Myocyte (in vitro differentiated cells): ENCODE results near the gene SERINC5. TPM values are rescaled to one million over a fixed set of nuclear protein-coding genes. Genes with fewer than 3 reads are reported as not detected.
"Not testable (repeated sequence)": the region's sequence is repeated elsewhere in the genome, so short reads cannot be mapped to it uniquely, and the experiment has no call there.

Source experiments
- DNase-seq: peaks from one replicate; pipeline ENCODE4 v3.0.0-alpha.2; 2012; ENCODE audit warnings: low read depth
- total RNA-seq: library from RNA; depleted of rRNA; stranded (reverse); fragments of >200 nt; gene quantifications from 2 replicates; pipeline ENCODE4 v1.2.3, GENCODE V29; 2014

The SERINC5 gene
- total RNA-seq, 1 donor from 2014 or later: 23.7 TPM

DNA sequence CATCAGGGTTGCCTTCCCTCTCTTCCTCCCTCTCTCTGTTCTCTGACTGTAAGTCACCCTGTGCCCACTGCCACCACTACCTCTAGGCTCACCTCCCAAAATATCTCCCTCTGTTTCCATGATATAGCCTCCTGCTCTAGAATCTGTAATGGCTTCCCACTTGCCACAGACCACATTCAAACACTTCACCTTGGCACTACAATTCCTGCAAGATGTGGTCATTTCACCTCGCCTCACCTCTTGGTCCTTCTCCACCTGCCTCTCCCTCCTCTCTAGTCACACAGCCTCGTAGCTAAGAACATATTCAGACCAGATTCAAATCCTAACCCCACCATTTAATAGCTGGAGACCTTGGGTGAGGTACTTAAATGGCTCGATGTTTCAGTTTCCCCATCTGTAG is 56.9 kb downstream of the SERINC5 start:
- DNase-seq: no peak

DNA sequence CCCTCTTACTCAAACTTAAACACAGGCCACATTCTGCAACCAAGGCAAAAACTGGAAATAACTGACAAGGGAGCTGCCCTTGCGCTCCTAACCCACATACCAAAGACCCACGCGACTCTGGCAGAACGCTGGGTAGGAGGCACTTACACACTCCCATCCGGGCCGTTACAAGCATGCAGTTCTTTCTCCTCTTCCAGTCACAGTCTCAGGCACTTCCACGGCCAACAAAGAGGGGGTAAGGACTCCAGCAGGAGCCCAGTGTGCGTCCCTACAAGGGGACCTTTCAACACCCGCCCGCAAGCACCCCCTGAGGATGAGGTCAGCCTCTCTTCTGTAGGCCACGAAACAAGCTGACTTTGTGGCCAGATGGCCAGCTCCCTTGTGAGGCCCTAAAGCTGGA is 57.4 kb downstream of the SERINC5 start:
- peak; percentile 39 for DNase-seq

DNA sequence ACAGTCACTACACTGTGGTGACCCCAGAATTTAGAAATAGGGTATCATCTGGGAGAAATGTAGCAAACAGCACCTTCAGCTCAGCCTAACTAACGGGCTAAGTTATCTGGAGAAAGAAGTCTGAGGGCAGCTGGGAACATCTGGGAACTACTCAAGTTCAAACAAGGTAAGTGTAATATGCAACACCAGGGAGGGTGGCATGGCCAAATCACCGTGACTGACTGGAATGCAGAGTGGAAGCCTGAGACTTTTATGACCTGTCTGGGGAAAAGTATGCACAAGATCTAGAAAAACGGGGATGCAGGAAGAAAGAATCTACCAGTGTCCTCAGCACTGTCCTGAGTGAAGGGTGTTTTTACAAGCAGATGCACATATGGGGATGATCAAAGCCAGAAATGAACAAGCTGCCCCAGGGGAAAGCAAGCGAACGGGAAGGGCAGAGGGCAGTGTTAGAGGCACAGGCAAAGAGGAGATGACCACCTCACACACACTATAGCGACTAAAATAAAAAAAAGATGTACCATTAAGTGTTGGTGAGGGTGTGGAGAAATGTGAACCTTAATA is 59.9 kb downstream of the SERINC5 start:
- no peak for DNase-seq

DNA sequence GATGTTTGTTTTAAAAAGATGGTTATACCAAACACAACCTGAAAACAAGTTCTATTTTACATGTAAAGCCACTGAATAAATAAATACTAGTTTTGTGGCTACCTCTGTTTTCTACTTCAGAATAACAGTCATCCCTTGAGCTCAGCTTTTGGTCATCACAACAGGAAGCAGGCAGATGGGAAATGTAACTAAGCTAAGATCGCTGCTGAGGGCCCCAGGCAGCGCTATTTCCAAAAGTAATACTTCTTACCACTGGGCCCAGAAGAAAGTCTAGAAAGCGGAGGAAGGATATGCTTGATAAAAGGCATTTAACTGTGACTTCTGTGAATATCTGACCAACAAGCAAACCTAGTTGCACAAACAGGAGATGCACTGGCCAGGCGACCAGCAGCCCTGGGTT is 61.4 kb downstream of the SERINC5 start:
- DNase-seq: no peak

DNA sequence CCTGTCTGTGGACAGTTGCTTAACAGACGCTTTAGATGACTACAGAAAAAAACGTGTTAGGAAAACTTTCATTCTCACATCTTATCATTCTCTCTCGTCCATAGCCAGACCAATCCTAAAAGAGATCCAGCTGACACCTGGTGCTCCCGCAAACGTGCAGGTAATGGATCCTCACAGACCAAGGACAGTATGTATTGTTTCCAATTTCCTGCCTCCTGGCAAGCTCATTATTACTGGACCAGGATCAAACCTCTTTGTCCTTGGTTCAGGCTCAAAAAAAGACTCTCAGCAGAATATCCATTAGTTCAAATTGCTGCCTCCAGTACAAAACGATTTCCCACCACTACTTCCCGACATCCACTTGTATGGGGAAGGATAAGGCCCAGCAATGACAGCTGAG is 62.4 kb downstream of the SERINC5 start:
- DNase-seq: no peak

DNA sequence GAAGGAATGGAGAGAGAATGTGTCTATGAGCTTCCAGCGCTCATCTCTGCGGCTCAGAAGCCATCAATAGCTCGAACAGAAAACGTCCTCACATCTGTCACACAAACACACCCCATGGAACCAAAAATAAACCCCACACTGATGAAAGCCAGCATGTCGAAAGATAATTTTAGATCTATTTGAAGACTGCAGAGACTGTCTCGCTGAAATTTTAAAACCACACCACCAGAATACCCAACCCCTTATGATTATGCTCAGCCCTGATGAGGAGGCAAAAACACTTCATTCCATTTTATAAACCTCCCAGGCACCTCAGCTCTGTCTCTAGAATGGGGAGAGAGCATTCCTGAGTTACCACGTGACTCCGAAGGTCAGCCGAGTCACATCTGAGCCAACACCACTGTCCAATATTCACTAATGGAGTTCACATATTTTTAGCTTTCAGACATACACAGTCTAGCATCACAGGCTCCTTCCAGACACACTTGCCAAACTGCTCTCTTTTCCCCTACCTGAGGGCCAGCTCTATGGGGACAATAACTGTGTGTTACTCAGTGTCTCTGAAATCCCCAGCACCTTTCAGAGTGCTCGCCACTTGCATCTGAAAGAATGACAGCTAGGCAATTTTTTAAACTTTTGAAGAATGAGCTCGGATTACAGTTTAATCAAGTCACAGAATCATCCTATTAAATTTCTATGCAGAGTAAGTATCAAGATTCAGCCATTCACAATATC is 63.2 kb downstream of the SERINC5 start:
- peak; percentile 91 for DNase-seq

DNA sequence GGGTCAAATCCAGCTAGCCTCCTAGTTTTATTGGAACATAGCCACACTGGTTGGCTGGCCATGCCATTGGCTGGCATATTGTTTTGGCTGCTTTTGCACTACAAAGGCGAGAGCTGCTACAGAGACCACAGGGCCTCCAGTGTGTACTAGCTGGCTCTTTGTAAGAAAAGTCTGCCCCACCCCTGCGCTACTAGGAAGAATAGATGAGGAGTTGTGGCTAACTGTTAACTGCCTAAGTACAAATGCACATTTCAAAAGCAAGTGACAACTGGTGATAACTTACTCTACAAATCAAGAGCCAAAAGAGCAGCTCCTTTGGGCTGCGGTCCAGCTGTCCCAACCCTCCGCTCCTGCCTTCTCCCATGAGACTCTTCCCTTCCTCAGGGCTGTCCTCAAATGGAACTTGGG is 63.9 kb downstream of the SERINC5 start:
- DNase-seq: peak; percentile 88

DNA sequence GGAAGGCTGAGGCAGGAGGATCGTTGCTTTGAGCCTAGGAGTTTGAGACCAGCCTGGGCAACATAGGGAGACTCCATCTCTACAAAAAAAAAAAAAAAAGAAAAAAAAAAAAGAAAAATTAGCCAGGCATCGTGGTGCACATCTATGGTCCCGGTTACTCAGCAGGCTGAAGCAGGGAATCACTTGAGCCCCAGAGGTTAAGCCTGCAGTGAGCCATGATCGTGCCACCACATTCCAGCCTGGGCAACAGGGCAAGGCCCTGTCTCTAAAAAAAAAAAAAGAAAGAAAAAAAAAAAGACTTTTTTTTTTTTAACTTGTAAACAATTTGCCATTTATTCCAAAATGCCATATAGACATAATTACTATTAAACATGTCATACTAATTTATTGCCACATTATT is 64.5 kb downstream of the SERINC5 start:
- DNase-seq: no peak

DNA sequence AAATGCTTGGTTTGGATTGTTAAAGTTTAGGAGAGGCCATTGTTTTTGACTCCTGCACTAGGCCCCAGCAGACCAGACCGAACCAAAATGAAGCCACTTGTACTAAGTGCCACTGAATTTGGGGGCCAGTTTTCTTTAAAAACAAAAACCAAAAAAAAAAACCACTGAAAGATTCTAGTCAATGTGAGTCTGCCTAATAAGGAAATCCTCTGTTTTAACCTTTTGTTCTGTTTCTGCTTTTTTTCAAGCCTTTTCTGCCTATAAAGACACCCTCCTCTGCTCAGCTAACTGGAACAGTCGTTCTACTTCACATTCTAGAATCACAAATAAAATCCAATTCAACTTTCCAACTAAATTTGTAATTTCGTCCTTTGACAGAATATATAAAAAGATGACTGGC is 64.9 kb downstream of the SERINC5 start:
- DNase-seq: no peak

DNA sequence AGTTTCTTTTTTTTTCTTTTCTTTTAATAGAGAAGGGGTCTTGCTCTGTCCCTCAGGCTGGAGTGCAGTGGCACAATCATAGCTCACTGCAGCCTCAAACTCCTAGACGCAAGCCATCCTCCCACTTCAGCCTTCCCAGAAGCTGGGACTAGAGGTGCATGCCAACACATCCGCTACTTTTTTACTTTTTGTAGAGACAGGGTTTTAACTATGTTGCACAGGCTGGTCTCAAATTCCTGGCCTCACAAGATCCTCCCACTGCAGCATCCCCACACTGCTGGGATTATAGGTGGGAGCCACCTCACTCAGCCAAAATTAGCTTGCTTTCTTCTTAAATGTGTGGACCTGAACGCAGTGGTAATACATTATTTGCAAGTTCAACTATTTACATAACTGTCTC is 66.1 kb downstream of the SERINC5 start:
- no peak for DNase-seq

DNA sequence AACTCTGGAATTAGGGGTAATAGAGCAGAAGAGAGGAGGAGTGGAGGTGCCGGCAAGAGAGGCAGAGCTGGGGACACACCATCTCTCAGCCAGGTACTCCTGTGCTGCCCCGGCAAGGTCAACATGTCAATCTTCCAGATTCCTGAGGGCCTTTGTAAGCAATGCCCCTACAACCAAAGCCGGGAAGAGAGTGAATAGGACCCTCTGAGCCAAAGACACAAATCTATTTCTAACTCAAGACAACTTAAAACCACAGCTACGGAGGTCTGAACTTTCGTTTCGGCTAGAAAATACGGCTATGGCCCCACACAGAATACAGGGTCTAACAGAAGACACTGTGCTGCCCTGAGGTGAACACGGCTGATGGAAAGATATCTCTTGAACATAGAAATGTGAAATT is 66.6 kb downstream of the SERINC5 start:
- DNase-seq: no peak

DNA sequence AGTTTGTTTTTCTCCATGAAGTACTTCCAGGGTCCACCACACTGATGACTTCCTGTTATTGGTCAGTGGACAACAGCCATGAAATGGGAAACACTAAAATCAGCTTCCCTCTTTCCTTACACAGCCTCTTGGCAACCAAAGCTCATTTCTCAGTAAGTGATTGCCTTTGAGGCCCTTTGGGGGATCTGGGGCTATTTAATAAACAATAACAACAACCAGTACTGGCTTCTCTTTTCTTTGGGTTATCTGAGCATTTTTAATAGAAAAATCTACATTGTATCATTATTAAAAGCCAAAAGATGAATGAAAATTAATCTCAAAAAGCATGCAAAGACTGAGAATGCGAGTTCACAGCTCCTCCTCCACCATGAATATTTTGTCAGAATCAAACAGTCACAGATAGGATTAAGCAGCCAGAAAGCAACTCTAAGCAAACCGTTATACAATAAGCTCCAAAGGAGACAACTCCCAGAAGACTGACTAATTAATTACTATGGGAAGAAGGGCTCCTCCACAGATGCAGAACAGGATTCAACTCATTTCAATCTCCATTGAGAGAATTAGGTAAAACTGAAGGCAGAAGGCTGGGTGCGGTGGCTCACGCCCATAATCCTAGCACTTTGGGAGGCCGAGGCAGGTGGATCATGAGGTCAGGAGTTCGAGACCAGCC is 68.3 kb downstream of the SERINC5 start:
- no peak for DNase-seq

DNA sequence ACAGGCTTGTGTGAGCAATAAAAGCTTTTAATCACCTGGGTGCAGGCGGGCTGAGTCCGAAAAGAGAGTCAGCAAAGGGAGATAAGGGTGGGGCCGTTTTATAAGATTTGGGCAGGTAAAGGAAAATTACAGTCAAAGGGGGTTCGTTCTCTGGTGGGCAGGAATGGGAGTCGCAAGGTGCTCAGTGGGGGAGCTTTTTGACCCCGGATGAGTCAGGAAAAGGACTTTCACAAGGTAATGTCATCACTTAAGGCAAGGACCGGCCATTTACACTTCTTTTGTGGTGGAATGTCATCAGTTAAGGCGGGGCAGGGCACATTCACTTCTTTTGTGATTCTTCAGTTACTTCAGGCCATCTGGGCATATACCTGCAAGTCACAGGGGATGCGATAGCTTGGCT is 70.3 kb downstream of the SERINC5 start:
- not testable (repeated sequence) for DNase-seq

DNA sequence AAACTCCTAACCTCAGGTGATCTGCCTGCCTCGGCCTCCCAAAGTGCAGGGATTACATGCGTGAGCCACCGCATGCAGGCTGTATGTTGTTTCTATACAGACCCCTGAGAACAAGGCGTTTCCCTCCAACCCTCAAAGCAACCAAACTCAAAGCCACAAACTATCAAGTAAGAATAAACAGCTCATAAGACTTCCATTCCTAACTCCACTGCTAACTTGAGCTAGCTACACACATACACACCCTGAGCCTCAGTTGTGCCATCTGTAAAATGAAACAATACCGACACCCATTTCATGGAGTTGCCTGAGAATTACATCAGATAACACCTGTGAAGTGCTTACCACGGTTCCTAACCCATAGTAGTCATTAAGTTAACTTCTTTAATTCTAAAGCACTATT is 70.8 kb downstream of the SERINC5 start:
- DNase-seq: no peak

DNA sequence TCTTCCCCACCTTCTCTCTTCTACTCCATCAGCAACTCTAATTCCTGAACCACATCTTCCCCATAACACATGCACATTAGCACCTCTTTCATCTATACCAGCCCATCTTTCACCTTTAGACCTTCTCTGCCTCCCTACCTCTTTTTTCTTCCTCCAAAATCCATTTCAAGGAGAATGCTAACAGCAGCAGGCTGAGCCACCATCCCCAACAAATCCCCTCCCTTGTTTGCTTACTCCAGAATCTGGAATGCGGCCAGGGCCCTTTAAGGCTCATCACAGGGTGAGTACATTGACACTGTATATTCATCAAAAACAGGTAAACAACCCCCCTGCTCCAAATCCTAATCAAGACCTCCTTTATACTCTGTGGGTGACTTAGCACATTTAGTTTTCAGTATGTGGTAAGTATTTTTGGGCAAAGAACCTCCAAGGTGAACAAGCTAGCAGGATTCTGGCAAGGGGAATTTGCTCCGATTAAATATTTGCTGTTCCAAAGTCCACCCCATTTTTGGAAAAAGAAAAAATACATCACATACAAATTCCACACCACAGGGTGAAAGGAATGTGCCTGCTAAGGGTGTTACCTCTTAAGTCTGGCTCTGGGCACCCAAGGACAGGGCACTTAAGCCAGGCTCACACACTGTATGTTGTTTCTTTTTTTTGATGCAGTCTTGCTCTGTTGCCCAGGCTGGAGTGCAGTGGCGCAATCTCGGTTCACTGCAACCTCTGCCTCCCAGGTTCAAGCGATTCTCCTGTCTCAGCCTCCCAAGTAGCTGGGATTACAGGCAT is 71.4 kb downstream of the SERINC5 start:
- DNase-seq: no peak

DNA sequence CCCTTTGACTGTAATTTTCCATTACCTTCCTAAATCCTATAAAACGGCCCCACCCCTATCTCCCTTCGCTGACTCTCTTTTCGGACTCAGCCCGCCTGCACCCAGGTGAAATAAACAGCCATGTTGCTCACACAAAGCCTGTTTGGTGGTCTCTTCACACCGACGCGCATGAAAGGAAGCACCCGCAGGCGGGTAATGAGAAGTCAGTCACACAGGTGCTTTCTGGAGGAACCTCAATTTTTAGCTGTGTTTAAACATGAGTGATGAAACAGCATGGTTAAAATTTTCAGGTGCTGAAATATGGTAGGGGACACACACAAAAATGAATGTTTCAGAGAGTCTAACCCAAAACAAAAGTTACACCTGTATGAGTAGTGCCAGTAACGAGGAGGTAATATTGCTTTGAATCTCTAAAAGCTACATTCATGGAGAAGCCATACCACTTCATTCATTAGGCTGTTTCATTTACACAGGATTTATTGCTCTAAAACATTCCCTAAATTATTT is 72.1 kb downstream of the SERINC5 start:
- DNase-seq: not testable (repeated sequence)

DNA sequence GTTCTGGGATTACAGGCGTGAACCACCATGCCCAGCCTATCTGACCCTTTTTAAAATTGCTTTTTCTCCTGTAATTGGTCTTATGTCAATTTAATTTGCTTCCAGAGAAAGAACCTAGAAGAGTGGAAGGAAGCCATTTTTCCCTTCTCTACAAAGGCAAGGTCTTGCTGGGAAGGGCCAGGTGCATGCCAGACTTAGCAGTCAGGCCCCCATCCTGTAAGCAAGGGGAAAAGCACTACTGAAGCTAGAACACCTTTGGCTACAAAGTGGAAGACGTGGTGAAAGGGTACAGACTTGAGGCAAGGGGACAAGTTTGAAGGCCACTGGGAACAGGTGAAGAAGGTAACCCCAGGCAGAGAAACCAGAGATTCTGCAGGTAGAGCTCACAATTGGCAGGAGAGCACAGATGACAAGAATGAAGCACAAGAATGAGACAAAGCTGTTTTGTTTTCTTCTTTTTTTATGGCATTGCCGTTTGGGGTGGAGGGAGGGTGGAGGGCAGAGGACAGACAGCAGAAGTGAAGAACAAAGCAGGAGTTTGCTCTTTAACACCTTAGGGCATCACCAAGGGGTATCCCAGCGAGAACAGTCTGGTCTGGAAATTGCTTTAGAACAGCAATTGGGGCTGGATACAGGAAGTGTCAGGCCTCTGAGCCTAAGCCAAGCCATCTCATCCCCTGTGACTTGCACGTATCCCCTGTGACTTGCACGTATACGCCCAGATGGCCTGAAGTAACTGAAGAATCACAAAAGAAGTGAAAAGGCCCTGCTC is 72.9 kb downstream of the SERINC5 start:
- DNase-seq: no peak

DNA sequence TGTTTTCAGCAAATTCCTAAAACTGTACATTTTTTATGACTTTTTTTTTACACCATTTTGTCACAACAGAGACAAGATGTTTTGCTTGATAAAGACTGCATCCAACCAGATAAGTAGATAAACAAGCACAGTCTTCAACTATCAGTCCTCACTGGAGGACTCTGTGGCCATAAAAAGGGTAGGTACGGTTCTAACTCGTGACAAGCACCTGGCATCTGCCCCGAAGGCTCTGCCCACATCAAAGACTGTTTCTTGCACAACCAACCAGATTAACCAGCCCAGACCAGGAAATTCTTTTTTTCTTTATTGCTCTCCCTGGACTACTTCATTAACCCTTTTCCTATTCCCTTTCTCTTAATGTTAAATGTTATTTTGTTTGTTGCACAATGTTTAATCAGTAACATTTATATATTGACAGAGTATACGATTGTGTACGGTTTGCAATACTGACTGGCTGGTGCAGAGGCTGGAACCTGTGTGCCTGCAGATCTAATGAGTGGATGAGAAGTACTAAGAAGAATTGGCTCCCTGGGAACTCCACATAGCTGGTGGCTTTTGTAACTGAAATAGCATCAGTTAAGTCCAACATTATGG is 74.1 kb downstream of the SERINC5 start:
- DNase-seq: peak; percentile 38

DNA sequence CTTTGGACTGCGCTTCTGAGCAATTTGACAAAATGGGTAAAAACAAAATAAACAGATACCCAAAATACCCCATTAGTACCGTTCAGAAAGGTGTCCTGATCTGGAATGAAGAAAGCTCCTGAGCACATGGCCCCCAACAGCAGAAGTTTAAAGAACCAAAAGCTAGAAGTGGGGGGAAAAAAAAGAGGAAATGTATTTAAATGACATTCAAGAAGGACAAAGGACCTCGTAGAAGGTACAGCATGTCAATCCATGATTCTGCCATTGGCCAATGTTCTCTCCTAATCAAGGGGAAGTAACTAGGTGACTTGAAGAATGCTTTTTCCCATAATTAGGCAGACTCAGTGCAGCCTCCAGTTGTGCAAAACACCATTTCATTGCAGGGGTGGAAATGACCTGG is 78.6 kb downstream of the SERINC5 start:
- no peak for DNase-seq

DNA sequence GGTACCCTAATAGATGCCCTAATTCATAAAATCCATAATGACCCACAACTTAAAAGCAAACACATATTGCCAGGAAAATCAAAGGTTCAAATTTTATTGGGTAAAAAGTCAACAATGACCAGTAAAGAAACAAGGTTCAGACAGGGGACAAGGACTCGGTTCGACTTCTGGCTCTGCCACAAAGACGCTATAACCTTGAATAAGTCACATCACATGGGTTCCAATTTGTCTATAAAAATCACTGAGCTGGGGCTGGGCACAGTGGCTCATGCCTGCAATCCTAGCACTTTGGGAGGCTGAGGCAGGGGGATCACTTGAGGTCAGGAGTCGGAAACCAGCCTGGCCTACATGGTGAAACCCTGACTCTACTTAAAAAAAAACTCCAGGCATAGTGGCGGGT is 80.5 kb downstream of the SERINC5 start:
- DNase-seq: no peak

DNA sequence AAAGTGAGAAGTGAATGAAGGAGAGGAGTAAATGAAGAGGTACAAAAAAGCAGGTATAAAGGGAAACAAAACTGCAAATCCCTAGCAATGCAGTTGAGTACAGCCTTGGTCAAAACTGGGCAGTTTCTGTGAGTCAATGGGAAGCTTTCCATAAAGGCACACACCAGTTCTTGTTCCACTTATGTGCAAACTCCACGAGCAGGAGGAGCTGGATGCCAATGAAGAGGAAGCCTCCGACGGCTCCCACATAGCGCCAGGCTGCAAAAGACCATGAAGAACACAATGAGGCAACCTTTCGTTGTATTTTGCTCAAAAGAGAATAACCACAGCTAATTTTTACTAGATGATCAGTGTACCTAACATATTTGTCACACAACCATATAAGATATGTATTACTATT is 81.1 kb downstream of the SERINC5 start:
- no peak for DNase-seq
